Measurements from ENCODE around the gene CCDC170. TPM values are rescaled to one million over a fixed set of nuclear protein-coding genes. Genes with fewer than 3 reads are reported as not detected.

Gene CCDC170
- total RNA-seq, 1 donor from 2014 or later: not detected

DNA sequence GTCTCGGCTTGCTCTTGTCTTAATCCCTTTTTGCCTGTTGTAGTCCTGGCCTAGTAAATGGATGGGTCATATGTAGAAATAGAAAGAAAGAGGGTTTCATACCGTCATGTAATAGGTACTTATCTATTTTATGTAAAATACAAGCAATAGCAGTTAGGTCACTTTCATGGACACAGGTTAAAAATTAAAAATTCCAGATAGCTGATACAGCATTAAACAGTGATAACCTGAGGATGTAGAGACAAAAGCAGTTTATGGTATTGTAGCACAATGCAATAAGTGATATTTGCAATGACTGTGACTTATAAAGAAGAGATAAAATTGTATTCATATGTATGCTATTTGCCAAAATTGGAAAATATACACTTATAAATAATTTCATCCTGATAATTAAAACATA is 96.9 kb downstream of the CCDC170 start:
- FAIRE-seq (no peak), DNase-seq (ENCODE audit: low read depth) (no peak)
- TF ChIP-seq, protein P1, sequence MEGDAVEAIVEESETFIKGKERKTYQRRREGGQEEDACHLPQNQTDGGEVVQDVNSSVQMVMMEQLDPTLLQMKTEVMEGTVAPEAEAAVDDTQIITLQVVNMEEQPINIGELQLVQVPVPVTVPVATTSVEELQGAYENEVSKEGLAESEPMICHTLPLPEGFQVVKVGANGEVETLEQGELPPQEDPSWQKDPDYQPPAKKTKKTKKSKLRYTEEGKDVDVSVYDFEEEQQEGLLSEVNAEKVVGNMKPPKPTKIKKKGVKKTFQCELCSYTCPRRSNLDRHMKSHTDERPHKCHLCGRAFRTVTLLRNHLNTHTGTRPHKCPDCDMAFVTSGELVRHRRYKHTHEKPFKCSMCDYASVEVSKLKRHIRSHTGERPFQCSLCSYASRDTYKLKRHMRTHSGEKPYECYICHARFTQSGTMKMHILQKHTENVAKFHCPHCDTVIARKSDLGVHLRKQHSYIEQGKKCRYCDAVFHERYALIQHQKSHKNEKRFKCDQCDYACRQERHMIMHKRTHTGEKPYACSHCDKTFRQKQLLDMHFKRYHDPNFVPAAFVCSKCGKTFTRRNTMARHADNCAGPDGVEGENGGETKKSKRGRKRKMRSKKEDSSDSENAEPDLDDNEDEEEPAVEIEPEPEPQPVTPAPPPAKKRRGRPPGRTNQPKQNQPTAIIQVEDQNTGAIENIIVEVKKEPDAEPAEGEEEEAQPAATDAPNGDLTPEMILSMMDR (IDR thresholded peaks at IDR 0.05; ENCODE audit: insufficient read depth, low read length, severe bottlenecking): no peak
- Histone ChIP-seq H3K27me3 (ENCODE audit: control insufficient read depth, insufficient read depth, low read length) (no peaks in the 10 kb centered on the region), H3K36me3 (ENCODE audit: control insufficient read depth, insufficient read depth, low read length) (no peaks in the 10 kb centered on the region), H3K4me3 (ENCODE audit: low read depth, low read length) (no peak overlapping the region)

DNA sequence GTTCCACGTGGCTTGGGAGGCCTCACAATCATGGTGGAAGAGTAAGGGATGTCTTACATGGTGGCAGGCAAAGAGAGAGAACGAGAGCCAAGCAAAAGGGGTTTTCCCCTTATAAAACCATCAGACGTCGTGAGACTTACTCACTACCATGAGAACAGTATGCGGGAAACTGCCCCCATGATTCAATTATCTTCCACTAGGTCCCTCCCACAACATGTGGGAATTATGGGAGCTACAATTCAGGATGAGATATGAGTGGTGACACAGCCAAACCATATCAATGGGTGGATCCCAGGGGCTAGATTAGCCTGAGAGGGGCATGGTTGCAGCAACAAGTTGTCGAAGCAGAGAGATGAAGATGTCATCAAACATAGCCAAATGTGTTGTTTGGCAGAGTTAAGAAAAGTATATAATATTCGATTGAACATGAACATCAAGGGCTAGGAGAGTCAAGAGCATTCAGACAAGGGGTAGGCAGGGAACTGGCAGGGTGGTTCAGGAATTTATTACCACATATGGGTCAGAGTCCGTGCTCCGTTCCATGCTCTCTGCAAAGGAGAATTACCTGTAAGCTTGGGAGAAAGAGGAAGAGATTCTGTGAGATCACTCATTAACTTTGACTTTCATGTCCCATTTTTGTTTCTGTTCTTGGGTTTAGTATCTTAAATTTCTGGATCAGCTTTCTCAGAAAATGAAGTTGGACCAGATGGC is 98.8 kb downstream of the CCDC170 start:
- no peak for DNase-seq (ENCODE audit: low read depth)
- Histone ChIP-seq H3K27me3 (ENCODE audit: control insufficient read depth, insufficient read depth, low read length) (no peaks in the 10 kb centered on the region), H3K4me3 (ENCODE audit: low read depth, low read length) (no peak overlapping the region), H3K36me3 (ENCODE audit: control insufficient read depth, insufficient read depth, low read length) (no peaks in the 10 kb centered on the region)
- FAIRE-seq: no peak
- TF ChIP-seq, protein P1 (IDR thresholded peaks at IDR 0.05; ENCODE audit: insufficient read depth, low read length, severe bottlenecking): no peak

DNA sequence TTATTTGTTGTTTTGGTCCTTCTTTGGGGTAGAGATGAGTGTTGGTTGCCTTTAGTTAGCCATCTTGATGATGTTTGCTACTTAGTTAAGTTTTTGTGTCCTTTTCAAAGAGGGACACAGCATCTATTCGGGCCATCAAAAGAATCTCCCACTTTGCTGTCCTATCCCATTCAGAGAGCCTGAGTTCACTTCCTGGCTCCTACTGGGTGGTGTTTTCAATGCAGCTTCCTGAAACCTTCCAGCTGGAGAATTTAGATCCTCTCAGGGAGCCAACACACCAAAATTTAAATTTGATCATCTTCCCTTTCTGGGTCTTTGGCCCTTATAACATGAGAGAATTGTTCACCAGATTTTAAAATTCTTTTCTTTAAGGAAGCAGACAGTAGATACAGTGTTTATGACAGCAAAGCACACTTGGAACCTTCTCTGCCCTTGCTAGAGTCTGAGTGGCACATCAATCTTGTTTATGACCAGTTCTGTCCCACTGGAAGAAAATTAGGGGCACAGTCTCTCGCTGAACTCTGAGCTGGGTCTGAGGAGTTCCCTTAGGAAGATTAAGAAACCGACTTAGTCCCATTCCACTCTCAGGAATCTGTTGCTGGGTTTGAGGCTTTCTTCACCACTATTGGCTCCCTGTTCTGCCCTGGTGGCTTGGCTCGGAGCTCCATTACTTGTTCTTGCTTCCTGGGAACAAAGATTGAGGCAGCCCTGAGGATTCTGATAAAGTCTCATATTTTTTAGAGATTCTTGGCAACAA is 115.5 kb downstream of the CCDC170 start:
- Histone ChIP-seq H3K4me3 (ENCODE audit: low read depth, low read length) (no peak overlapping the region), H3K36me3 (ENCODE audit: control insufficient read depth, insufficient read depth, low read length) (no peaks in the 10 kb centered on the region), H3K27me3 (ENCODE audit: control insufficient read depth, insufficient read depth, low read length) (no peaks in the 10 kb centered on the region)
- no peak for DNase-seq (ENCODE audit: low read depth)
- FAIRE-seq: no peak
- TF ChIP-seq, protein P1 (IDR thresholded peaks at IDR 0.05; ENCODE audit: insufficient read depth, low read length, severe bottlenecking): no peak

DNA sequence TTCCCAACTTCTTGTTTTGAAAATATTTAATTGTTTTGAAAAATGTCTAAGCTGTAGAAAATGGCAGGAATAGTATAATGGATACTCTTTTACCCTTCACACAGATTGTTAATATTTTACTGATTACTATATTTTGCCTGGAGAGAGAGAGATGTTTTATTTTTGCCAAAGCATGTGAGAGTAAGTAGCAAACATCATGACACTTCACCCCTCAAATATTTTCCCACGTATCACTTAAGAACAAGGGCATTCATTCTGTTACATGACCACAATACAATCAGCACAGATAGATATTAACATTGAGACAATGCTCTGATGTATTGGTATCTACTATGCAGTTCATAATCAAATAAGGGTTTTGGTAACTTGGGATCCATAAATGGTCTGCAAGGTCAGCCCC is 116.5 kb downstream of the CCDC170 start:
- TF ChIP-seq, protein P1 (IDR thresholded peaks at IDR 0.05; ENCODE audit: insufficient read depth, low read length, severe bottlenecking): no peak
- DNase-seq (ENCODE audit: low read depth) (no peak), FAIRE-seq (no peak)
- Histone ChIP-seq H3K27me3 (ENCODE audit: control insufficient read depth, insufficient read depth, low read length) (no peaks in the 10 kb centered on the region), H3K4me3 (ENCODE audit: low read depth, low read length) (no peak overlapping the region), H3K36me3 (ENCODE audit: control insufficient read depth, insufficient read depth, low read length) (no peaks in the 10 kb centered on the region)

DNA sequence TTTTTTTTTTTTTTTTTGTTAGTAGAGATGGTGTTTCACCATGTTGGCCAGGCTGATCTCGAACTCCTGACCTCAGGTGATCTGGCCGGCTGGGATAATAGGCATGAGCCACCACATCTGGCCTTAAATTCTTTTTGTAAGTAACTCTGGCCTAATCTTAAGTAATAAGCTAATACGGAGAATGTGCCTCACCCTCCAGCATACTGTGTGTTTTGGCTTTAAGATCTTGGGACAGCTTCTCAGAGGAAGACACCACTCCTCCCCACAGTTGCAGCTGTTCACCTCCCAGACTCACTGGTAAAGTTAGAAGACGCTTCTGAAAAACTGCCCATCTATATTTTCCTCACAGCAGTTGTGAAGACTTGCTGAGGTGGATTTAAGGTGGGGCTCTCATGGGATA is 120.8 kb downstream of the CCDC170 start:
- TF ChIP-seq, protein P1 (IDR thresholded peaks at IDR 0.05; ENCODE audit: insufficient read depth, low read length, severe bottlenecking): no peak
- DNase-seq (ENCODE audit: low read depth) (no peak), FAIRE-seq (no peak)
- Histone ChIP-seq H3K36me3 (ENCODE audit: control insufficient read depth, insufficient read depth, low read length) (no peaks in the 10 kb centered on the region), H3K4me3 (ENCODE audit: low read depth, low read length) (no peak overlapping the region), H3K27me3 (ENCODE audit: control insufficient read depth, insufficient read depth, low read length) (no peaks in the 10 kb centered on the region)
